MM.1S (cell line): Measurements from ENCODE around the gene ZNF548.

ENCODE experiments used
- EZH2 ChIP-seq: fragments of 300-600 bp; sonication (generic); optimal IDR thresholded peaks from 2 replicates; pipeline ENCODE3; 2017; ENCODE audit warnings: low read depth, mild to moderate bottlenecking, antibody characterized with exemption, low read length, mixed read lengths
- EZH2phosphoT487 ChIP-seq: fragments of 300-600 bp; sonication (generic); IDR thresholded peaks from 2 replicates; pipeline ENCODE4 v1.6.1; 2018; ENCODE audit warnings: antibody characterized with exemption, low read length
- TF ChIP-seq, protein P1 (sequence below): fragments of 300-600 bp; sonication (generic); IDR thresholded peaks from 2 replicates; pipeline ENCODE4 v1.5.1; 2016; ENCODE audit warnings: antibody characterized with exemption, low read length, mixed read lengths

DNA sequence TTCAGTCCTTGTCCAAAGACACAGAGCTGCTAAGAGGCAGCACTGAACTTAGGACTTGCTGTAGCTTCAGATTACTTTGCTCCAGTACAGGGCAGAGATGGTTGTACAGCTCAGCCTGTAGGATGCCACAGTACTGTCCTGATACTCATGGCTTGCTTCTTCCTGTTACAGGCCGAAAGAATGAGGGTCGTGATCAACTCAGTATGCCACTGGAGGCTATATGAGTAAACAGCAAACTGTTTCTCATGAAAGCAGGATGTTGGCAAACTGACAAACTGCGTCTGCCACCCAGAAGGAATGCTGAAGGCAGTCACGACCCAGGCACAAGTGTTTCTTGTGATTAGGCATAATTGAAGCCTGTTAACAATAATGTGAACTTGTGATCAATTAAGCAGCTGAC, 48.3 kb downstream of the ZNF548 start:
- TF ChIP-seq, protein P1, sequence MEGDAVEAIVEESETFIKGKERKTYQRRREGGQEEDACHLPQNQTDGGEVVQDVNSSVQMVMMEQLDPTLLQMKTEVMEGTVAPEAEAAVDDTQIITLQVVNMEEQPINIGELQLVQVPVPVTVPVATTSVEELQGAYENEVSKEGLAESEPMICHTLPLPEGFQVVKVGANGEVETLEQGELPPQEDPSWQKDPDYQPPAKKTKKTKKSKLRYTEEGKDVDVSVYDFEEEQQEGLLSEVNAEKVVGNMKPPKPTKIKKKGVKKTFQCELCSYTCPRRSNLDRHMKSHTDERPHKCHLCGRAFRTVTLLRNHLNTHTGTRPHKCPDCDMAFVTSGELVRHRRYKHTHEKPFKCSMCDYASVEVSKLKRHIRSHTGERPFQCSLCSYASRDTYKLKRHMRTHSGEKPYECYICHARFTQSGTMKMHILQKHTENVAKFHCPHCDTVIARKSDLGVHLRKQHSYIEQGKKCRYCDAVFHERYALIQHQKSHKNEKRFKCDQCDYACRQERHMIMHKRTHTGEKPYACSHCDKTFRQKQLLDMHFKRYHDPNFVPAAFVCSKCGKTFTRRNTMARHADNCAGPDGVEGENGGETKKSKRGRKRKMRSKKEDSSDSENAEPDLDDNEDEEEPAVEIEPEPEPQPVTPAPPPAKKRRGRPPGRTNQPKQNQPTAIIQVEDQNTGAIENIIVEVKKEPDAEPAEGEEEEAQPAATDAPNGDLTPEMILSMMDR, result no peak
- TF ChIP-seq EZH2phosphoT487, result no peak
- TF ChIP-seq EZH2, result no peak
